Measurements from ENCODE around the gene IFT80.
"Not testable (repeated sequence)": the region's sequence is repeated elsewhere in the genome, so short reads cannot be mapped to it uniquely, and the experiment has no call there.

IFT80 gene

DNA sequence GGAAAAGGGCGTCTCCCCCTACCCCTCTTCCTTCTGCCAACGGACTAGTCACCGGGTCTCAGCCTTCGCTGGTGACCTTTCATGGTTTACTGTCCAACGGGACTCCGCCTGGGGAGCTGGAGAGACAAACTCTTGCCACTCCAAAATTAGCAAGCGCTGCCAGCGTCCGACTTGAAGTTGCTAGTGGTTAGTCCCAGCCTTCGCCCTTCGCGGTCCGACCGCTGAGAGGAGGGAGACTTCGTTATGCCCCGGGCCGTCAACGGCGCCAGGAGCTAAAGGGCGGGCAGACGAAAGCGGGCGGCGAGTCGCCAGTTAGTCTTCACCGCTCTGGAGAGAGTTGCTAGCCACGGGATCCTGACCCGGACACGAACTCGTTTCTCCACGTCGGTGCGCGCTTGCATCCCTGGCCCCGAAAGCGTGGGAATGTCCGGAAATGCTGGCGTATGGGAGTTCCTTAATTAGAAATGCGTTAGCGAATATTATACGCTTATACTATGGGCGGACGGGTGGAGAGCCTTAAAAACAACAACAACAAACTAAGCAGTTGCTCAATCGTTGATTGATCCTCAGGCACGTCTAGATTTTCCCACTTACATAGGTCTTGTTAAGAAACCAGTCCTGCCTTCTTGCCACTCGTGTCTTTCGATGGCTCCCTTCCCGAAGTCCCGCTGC lies 1.1 kb upstream of the IFT80 start:
- DNase-seq, result peak; percentile 22

DNA sequence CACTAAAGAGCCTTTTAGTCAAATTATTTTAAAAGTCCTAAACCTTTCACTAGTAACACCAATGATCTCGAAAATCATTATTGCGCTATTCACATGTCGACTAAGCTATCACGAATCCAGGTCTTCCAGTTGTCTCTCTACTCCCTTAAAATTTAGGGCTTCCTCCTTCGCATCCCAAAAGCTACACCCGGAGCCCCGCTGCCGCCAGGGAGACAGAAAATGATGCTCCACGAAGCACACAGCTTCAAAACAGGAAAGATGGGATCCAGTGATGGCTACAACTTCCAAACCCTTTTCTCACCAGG lies 253 bp downstream of the IFT80 start:
- no peak for DNase-seq

DNA sequence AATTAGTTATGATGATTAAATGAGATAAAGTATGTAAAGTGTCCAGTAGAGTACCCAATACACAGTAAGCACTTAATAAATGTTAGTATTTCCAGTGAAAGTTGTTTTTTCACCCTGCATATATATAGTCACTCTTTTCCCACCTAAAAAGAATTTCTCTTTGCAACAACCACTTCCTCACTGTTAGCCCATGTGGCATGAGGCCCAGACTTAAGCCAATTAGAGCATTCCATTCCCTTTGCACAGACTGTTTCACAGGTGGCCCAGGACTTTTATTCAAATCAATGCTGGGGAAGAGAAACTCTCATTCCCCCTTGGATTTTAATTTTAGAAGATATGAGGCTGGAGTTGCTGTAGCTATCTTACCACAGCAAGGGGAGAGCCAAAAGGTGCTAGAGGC lies 3.7 kb downstream of the IFT80 start:
- no peak for DNase-seq

DNA sequence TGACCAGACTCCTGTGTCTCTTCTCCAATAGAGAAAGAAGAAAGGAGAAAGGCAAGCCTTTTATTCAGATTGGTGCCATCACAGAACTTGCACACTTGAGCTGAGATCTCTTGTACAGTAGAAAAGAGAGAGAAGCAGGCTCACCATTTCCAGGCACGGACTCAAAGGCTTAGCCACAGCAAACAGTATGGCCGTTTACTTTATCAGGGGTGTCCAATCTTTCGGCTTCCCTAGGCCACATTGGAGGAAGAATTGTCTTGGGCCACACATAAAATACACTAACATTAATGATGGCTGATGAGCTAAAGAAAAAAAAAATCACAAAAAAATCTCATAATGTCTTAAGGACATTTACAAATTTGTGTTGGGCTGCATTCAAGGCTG lies 5.0 kb downstream of the IFT80 start:
- no peak for DNase-seq

DNA sequence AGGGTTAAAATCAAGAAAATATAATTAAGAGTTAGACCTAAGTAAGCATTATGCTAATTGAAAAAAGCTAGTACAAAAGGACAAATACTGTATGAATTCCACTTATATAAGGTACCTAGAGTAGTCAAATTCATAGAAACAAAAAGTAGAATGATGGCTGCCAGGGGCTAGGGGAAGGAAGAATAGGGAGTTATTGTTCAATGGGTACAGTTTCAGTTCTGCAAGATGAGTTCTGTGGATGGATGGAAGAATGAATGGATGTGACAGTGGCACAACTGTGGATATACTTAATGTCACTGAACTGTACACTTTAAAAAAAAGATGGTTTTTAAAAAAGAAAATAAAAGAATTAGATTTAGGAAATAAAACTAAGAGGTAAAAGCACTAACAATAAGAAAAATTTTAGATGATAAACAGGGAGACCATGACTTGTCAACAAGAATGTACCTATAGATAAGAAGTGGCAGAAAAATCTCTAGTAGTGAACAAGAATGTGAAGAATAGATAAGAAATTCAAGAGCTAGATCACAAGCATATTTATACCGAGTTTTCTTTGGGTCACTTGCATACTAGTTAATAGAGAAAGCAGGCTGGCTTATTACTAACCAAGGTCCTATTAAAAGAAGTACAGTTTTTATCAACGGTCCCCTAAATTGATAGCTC lies 5.5 kb downstream of the IFT80 start:
- DNase-seq, result no peak

DNA sequence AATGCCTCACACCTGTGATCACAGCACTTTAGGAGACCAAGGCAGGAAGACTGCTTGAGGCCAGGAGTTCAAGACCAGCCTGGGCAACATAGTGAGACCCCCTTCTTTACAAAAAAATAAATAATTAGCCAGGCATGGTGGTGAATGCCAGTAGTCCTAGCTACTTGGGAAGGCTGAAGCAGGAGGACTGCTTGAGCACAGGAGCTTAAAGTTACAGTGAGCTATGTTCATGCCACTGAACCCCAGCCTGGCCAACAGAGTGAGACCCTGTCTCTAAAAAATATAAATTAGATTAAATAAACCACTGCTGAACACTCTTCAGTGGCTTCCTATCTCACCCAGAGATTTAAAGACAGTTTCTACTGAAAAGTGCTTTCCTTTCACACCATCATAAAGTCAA lies 6.2 kb downstream of the IFT80 start:
- DNase-seq, result no peak

DNA sequence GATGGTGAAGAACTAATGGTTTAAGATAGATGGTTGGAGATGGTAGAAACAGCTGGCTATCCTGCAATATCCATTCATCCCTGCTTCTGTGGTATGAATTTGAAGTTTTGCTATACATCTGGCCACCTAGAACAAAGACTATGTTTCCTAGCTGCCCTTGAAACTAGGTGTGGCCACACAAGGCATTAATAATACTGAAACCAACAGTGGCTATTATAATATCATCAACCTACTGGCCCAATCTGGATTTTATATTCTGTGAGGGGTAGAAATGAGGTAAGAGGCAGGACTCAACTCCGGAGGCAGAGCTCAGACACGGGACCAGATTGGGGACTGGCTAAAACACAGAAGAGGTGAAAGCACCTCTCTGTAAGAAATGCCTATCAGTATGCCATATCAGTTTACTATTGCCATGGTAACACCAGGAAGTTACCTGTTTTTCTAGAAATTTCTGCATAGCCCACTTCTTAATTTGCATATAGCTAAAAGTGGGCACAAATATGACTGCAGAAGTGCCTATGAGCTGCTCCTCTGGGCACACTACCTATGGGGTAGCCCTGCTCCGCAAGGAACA lies 8.4 kb downstream of the IFT80 start:
- DNase-seq, result no peak

DNA sequence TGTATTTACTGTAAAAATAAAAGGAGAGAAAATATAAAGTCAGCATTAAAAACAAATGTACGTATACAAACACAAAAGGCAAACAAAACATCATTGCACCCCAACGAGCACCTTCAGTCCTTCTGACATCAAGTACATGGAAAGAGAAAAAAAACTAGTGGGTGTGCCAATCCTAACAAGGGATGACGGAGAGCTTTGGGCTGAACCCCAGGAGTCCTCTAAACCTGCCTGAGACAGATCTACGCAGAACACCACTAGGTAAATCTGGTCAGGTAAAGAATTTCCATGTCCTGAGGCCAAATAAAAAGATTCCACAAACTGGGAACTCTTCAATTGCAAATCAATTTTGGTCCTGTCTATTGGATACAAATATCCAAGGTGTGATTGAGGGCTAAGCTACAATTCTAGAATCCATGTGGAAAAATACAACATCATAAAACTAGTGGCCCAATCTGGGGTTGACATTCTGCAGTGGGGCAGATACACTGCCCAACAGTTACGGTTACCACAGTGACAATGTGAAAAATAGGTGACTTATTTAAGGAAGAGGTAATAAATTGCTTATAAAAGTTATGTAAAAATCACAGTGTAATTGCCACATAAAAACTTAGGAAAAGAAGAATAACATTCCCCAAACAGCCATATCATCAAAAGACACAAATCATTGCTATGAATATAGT lies 14.2 kb downstream of the IFT80 start:
- DNase-seq, result no peak

DNA sequence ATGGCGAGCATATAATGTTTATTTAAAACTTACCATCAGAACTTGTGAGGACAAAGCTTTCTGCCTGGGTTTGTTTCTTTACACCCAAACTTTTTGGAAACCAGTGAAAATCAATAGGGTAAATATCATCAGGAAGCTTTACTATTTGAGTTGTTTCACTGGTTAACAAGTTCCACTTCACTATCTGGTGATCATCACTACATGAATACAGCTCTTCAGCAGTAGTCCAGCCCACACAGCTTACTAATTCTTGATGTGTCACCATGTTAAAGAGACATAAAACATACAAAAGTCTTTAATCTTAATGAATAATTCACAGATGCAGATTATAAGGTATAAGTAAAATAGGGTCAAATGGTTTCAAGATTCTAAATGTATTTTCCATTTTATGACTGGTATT lies 17.6 kb downstream of the IFT80 start:
- DNase-seq, result no peak

DNA sequence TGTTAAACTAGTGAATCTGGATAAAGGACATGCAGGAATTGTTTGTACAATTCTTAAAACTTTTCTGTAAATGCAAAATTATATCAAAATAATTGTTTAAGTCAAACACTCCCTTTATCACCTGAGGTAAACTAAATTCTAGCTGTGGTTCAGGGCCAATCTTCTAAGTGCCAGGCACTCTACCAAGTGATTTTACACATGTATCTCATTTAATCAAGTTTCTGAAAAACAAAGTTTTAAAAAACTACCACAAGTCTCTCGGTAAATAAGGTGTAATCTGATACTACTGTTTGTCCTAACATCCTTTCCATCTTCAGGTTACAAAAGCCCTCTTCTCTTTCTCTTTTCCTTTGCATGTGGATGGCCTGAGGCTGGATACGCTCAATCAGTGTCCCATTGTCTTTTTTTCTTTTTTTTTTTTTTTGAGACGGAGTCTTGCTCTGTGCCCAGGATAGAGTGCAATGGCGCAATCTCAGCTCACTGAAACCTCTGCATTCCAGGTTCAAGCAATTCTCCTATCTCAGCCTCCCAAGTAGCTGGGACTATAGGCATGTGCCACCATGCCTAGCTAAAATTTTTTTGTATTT lies 19.3 kb downstream of the IFT80 start:
- no peak for DNase-seq

DNA sequence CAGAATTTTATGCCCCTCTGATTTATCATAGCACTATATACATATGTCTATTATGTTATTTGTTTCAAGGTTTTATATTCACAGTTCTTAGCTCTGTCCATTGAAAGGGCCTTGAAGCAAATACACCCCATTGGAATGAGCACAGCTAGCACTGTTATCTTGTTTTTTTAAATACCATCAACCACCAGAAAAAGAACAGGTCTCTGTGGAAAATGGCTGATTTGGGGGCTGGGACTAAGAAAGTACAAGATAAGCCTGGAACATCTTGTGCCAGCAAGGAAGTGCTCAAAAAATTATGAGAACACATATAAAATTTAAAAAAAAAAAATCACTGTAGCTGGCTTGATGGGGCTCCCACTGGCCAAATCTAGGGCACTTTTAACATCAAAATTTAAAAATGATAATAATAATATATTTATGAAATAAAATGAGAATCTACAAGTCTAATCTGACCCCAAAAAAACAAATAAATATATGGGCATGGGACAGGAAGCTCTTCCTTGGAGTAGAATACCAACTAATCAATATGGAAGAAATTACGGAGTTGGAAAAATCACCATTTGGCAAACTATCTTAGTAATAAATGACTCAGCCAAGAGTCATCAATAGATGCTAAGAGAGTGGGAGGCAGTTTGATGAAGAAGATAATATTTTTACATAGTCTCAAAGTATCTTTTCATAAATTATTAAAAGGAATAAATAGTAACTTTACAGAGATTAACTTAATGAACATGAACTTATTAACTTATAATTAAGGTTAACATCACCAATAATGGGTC lies 20.5 kb downstream of the IFT80 start:
- no peak for DNase-seq

DNA sequence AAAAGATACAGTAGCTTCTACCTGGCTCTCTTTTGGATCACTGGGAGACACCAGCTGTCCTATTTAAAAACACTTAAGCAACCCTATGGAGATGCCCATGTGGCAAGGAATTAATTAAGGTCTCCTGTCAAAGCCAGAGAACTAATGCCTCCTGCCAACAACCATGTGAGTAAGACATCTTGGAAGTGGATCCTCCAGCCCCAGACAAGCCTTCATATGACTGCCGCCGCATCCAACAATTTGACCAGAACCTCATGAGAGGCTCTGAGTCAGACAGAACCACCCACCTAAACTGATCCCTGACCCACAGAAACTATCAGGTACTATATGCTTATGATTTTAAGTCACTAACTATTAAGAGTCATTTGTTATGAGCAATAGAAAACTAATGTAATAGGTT lies 22.3 kb downstream of the IFT80 start:
- no peak for DNase-seq

DNA sequence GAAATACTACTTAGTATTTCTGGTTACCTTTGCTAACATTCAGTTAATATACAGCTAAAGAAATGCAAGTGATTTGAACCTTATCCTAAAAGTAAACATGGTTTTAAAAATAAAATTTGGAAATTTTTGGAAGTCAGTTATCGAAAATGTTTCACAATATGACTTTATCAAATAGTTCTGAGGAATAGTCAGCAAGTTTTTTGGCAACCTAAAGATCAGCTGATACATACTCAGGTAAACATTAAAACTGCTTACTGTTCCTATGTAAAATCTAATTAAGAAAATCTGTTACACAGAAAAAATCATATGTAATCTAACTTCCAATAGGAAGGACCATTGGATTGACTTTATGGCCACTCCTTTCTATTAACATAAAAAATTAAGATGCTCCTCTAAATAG lies 24.1 kb downstream of the IFT80 start:
- DNase-seq, result no peak

DNA sequence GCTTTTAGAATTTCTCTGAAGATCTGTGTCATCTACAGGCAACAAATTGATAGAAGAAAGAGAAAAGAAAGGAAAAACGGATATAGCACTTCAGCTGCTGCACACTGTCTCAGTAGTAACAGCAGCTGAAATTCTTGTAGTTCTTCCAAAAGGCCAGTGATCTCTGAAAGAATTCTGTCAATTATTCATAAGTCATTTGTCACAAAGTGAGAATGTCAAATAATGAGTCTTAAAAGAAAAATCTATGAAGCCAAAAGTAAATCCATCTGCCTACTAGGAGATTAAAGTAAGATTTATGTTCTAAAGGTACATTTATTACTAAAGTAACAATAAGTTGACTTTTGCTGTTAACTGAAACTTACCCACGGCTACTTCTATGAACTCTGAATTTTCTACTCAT lies 24.6 kb downstream of the IFT80 start:
- DNase-seq, result no peak

DNA sequence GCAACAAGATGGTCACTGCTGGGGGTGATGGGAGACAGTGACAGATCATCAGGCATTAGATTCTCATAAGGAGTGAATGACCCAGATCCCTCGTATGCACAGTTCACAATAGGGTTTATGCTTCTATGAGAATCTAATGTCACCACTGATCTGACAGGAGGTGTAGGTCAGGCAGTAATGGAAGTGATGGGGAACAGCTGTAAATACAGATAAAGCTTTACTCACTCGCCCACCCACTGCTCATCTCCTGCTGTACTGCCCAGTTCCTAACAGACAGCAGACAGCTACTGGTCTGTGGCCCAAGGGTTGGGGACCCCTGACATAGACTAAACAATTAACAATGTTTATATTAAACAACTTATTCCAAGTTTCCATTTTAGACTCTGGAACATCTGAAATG lies 25.4 kb downstream of the IFT80 start:
- no peak for DNase-seq

DNA sequence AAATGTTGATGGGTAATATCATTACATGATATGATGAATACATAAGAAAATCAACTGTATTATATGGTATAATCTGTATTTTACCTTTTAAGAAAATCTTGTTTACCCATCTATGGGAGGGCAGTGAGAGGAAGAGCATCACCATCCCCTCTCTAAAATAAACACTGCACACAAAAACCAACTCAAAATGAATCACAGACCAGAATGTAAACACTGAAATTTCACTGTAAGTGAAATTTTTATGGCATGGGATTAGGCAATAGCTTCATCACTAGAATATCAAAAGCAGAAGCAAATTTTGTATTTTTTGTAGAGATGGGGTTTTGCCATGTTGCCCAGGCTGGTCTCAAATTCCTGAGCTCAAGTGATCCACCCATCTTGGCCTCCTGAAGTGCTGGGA lies 26.2 kb downstream of the IFT80 start:
- no peak for DNase-seq

DNA sequence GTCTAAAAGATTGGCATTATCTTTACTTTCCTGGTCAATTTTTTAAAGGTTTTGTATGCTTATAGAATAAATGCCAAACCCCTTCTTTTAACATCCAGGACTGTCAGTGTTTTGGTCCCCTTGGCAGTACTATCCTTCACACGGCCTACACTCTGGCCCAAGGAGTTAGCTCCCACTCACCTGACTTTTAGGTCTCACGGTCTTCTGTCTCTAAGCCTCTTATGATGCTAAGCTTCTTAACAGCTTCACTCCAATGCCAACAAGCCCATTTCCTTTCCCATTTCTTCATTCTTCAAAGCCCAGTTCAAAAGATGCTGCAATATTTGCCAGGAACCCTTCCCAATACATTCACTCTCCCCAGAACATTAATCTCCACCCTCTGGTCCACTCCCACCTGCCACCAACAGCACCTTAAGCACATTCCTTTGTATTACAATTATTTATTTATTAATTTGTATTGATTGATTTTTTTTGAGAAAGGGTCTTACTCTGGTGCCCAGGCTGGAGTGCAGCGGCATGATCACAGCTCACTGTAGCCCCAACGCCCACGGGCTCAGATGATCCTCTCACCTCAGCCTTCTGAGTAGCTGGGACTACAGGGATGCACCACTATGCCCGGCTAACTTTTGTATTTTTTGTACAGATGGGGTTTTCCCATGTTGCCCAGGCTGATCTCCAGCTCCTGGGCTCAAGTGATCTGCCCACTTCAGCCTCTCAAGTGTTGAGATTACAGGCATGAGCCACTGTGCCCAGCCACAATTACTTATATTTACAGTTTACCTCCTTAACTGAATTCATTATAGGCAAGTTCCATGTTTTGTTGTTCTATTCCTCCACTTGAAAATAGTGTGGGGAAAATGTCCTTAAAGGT lies 27.8 kb downstream of the IFT80 start:
- no peak for DNase-seq

DNA sequence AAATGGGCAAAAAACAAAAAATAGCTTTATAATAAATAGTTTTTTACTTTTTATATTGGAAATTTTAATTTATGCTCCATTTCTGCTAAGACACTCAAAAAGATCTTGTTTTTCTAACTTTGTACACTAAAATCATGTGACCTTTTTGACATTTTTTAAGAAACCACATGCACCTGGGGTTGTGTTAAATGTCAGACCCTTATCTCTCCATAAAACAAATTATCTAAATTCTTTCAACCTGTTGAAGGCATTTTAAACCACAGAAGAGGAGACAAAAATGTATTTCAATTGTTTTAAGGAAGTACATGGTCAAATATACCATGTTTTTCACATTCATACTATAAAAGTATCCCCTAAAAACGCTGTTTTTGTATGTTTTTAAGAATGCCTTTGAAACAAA lies 29.2 kb downstream of the IFT80 start:
- DNase-seq, result no peak

DNA sequence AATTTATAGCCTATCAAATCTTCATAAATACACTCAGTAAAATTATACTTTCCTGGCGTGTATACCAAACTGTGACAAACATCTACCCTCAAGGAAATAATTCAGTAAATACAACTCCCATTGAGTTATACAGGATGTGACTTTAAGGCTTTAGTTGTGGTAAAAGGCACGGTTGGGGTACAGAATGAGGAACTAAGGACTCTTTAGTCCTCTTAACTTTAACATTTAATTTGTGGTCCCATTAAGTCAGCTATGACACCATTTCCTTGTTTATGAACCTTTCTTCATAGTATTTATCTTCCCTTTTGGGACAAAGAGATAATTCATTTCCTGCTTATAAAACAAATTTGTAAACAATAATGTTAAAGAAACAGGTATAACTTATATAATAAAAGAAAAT lies 30.2 kb downstream of the IFT80 start:
- DNase-seq, result no peak

DNA sequence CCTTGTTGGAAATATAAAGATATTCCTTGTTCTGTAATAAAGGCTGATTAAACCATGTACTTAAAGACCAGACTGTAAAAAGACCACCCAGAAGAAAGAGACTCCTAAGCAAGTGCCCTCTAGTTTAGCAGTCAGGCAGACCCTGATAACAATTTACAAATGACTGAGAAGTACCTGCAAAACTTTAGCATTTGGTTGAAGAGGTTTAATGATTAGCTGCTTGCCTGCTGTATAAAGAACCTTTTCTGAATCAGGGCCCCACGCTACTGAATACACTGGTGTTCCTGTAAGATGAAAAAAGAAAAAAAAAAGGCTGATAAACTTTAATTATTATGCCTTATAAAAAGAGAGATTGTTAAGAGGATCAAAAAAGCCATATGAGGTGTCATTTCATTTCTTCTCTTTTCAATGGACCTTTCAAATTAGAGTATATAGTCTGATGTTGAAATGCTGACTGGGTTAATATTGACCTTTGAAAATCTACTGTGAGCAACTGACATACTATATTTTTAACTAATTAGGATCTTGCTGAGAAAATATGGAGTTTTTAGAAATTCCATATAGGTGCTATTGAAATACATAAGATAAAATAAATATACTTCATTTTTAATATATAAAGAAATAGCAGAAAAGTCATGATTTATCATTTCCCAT lies 33.0 kb downstream of the IFT80 start:
- no peak for DNase-seq

DNA sequence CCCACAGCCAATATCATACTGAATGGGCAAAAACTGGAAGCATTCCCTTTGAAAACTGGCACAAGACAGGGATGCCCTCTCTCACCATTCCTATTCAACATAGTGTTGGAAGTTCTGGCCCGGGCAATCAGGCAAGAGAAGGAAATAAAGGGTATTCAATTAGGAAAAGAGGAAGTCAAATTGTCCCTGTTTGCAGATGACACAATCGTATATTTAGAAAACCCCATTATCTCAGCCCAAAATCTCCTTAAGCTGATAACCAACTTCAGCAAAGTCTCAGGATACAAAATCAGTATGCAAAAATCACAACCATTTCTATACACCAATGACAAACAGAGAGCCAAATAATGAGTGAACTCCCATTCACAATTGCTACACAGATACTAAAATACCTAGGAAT lies 36.1 kb downstream of the IFT80 start:
- not testable (repeated sequence) for DNase-seq

DNA sequence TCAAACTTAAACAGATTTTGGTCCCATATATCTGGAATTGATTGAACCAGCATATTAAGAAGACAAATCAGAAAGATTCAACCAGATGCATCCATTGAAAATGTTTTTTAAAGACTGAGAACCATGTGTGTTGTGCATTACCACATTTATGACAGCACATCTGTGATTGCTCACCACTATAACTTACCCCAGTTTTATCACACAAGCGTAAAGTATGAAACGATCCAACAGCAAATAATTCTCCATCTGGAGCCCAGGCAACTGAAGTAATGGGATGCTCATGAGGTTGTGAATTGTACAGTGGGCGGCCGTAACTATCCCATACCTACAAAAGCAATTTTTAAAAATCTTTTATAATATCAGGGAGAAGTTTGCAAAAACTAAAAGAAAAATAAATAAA lies 43.2 kb downstream of the IFT80 start:
- no peak for DNase-seq
